Mucosa of descending colon (tissue), 3 donors: ENCODE results near the gene DGKQ. TPM values are rescaled to one million over a fixed set of nuclear protein-coding genes. Genes with fewer than 3 reads are reported as not detected.

Experiments used
- ATAC-seq: fragments of 200-7000 bp; cut with Tn5 transposase; one replicate; pipeline ENCODE4 v1.9.1; 2020; ENCODE audit warnings: mild to moderate bottlenecking, moderate library complexity
- DNase-seq, 3 donors: peaks; one replicate each; pipeline ENCODE4 v3.0.0-alpha.2; 2020
- H3K36me3 ChIP-seq: fragments of 200-600 bp; one replicate; pipeline ENCODE4 v1.8.0; 2021; ENCODE audit warnings: low read depth, mild to moderate bottlenecking
- H3K4me1 ChIP-seq: fragments of 200-600 bp; one replicate; pipeline ENCODE4 v1.8.0; 2021; ENCODE audit warnings: low read depth, mild to moderate bottlenecking
- H3K4me3 ChIP-seq: fragments of 200-600 bp; one replicate; pipeline ENCODE4 v1.8.0; 2021; ENCODE audit warnings: mild to moderate bottlenecking
- H3K9me3 ChIP-seq: fragments of 200-600 bp; one replicate; pipeline ENCODE4 v1.8.0; 2021; ENCODE audit warnings: mild to moderate bottlenecking
- CTCF ChIP-seq: fragments of 200-600 bp; IDR thresholded peaks from one replicate; pipeline ENCODE4 v1.8.0; 2022; ENCODE audit warnings: antibody characterized with exemption, mild to moderate bottlenecking
- intact Hi-C, 2 donors: fragments of 100-400 bp; cut with DNase I in 1 of 2; cut with micrococcal nuclease in 1 of 2; formaldehyde crosslinking; loops; one replicate each; pipeline versions ENCODE4 v1.11.0 to v1.11.1; 2022; cut with DNase I, micrococcal nuclease
- total RNA-seq, 3 donors: library from RNA; stranded (reverse); fragmentation: NEBNext Ultra II Directional in 2 of 3; extraction: Animal tissue kit (Norgen Biotek cat#: 25700) in 2 of 3; gene quantifications; one replicate each; pipeline versions ENCODE4 v1.2.1 to v1.2.4, GENCODE V29; 2021 to 2023
- donor health status: DM: no; HTN: no; CAD: no; lungs with moderate emphysema.
- donor health status: DM: no; HTN: no; CAD: no.
- donor health status: DM: no; HTN: yes; CAD: no.

Gene DGKQ
- total RNA-seq, 3 donors from 2014 or later, result 31.8 to 56.1 (median 41.7) TPM

GRCh38 chr4:974668-975067, 1.3 kb upstream of the DGKQ start:
- H3K4me1 ChIP-seq, result peaks cover 28% of the 10 kb centered on the region
- no peak for ATAC-seq
- DNase-seq, result no peak
- H3K4me3 ChIP-seq, result no peak overlapping the region
- TF ChIP-seq CTCF, result no peak
- no peaks in the 10 kb centered on the region for H3K36me3 ChIP-seq
- intact Hi-C loops, result no loop called here
- H3K9me3 ChIP-seq, result no peaks in the 10 kb centered on the region

GRCh38 chr4:972651-973424, 531 bp downstream of the DGKQ start:
- ATAC-seq, result peak; percentile 47
- intact Hi-C loops, result no loop called here
- Histone ChIP-seq H3K4me3 (peak overlapping the region; percentile 72), H3K36me3 (no peaks in the 10 kb centered on the region), H3K9me3 (no peaks in the 10 kb centered on the region), H3K4me1 (peaks cover 31% of the 10 kb centered on the region)
- TF ChIP-seq CTCF, result no peak
- peak; percentile 54 to 75 (median 75) for DNase-seq

- ATAC-seq, result peak; percentile 80
- intact Hi-C loops, result no loop called here
- H3K36me3 ChIP-seq, result no peaks in the 10 kb centered on the region
- H3K4me3 ChIP-seq, result peak overlapping the region; percentile 72
- no peaks in the 10 kb centered on the region for H3K9me3 ChIP-seq
- DNase-seq, result peak; percentile 94
- H3K4me1 ChIP-seq, result peaks cover 31% of the 10 kb centered on the region
- no peak for TF ChIP-seq CTCF
These were observed 1.5 kb downstream of the DGKQ start for GRCh38 chr4:971666-972500.

GRCh38 chr4:970854-971520, 2.4 kb downstream of the DGKQ start:
- peak; percentile 20 for ATAC-seq

More at GRCh38 chr4:970854-971520, 2.4 kb downstream of the DGKQ start:
- Histone ChIP-seq H3K9me3 (no peaks in the 10 kb centered on the region), H3K4me3 (no peak overlapping the region), H3K36me3 (no peaks in the 10 kb centered on the region), H3K4me1 (peaks cover 31% of the 10 kb centered on the region)
- TF ChIP-seq CTCF, result no peak
- DNase-seq, result peak in 2 of 3 donors; percentile 49 to 56
- intact Hi-C loops, result no loop called here
